ENCODE measurements around the gene SIRT7. TPM values are rescaled to one million over a fixed set of nuclear protein-coding genes. Genes with fewer than 3 reads are reported as not detected.
A peak's percentile ranks its signal among the peaks of the same experiment; 100 is the strongest.

SIRT7 gene
- total RNA-seq, 3 donors from 2014 or later (not counting 1 experiment from before 2014, with no cell fraction given) = 75.8 to 102 (median 94.9) TPM

GRCh38 chr17:81924557-81925532 is 6.9 kb upstream of the SIRT7 start:
- TF ChIP-seq, protein P1, sequence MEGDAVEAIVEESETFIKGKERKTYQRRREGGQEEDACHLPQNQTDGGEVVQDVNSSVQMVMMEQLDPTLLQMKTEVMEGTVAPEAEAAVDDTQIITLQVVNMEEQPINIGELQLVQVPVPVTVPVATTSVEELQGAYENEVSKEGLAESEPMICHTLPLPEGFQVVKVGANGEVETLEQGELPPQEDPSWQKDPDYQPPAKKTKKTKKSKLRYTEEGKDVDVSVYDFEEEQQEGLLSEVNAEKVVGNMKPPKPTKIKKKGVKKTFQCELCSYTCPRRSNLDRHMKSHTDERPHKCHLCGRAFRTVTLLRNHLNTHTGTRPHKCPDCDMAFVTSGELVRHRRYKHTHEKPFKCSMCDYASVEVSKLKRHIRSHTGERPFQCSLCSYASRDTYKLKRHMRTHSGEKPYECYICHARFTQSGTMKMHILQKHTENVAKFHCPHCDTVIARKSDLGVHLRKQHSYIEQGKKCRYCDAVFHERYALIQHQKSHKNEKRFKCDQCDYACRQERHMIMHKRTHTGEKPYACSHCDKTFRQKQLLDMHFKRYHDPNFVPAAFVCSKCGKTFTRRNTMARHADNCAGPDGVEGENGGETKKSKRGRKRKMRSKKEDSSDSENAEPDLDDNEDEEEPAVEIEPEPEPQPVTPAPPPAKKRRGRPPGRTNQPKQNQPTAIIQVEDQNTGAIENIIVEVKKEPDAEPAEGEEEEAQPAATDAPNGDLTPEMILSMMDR (IDR thresholded peaks at IDR 0.05) = no peak
- no peak overlapping the region for H3K4me3 ChIP-seq (ENCODE audit: low read length)
- H3K9me3 ChIP-seq (ENCODE audit: control insufficient read depth, insufficient read depth, low read length) = no peaks in the 10 kb centered on the region
- peaks cover 13% of the 10 kb centered on the region for H3K27me3 ChIP-seq (ENCODE audit: control insufficient read depth, insufficient read depth, low read length)
- Mint-ChIP-seq H3K27ac (no peak overlapping the region), H3K27me3 (ENCODE audit: low read depth in 2 of 2) (peaks cover 0 to 8% of the 10 kb centered on the region in 2 donors), H3K9me3 (no peaks in the 10 kb centered on the region), H3K4me1 (peaks cover 5 to 24% of the 10 kb centered on the region in 2 donors), H3K4me3 (peak overlapping the region; percentile 67), H3K36me3 (no peaks in the 10 kb centered on the region)
- peaks cover 5% of the 10 kb centered on the region for H3K36me3 ChIP-seq (ENCODE audit: control insufficient read depth, insufficient read depth, low read length)
- ATAC-seq = no peak
- 73% methylated on average over 21 of the region's 21 CpGs for WGBS (ENCODE audit: insufficient coverage)
- peak in 1 of 2 donors; percentile 54 for DNase-seq
- H3K4me1 ChIP-seq (ENCODE audit: control insufficient read depth, insufficient read depth, low read length) = peaks cover 51% of the 10 kb centered on the region
- intact Hi-C loops (cut with micrococcal nuclease) = no loop called here
- H3K27ac ChIP-seq (ENCODE audit: low read length) = no peak overlapping the region

- ATAC-seq = peak in 1 of 3 donors; percentile 18
- H3K27ac Mint-ChIP-seq = no peak overlapping the region
- TF ChIP-seq, protein P1 (IDR thresholded peaks at IDR 0.05) = no peak
- intact Hi-C loops (cut with micrococcal nuclease) = no loop called here
- H3K27ac ChIP-seq (ENCODE audit: low read length) = no peak overlapping the region
- H3K36me3 Mint-ChIP-seq = no peaks in the 10 kb centered on the region
- peaks cover 48% of the 10 kb centered on the region for H3K4me1 ChIP-seq (ENCODE audit: control insufficient read depth, insufficient read depth, low read length)
- peaks cover 5 to 24% of the 10 kb centered on the region in 2 donors for H3K4me1 Mint-ChIP-seq
- WGBS (ENCODE audit: insufficient coverage) = 32% methylated on average over 32 of the region's 32 CpGs
- no peak for DNase-seq
- H3K27me3 Mint-ChIP-seq (ENCODE audit: low read depth in 2 of 2) = peaks cover 0 to 3% of the 10 kb centered on the region in 2 donors
- no peaks in the 10 kb centered on the region for H3K9me3 Mint-ChIP-seq
- H3K9me3 ChIP-seq (ENCODE audit: control insufficient read depth, insufficient read depth, low read length) = no peaks in the 10 kb centered on the region
- peaks cover 6% of the 10 kb centered on the region for H3K36me3 ChIP-seq (ENCODE audit: control insufficient read depth, insufficient read depth, low read length)
- no peak overlapping the region for H3K4me3 Mint-ChIP-seq
- H3K27me3 ChIP-seq (ENCODE audit: control insufficient read depth, insufficient read depth, low read length) = peaks cover 5% of the 10 kb centered on the region
- H3K4me3 ChIP-seq (ENCODE audit: low read length) = no peak overlapping the region
Observed at GRCh38 chr17:81923302-81924260, 5.6 kb upstream of the SIRT7 start.

DNA sequence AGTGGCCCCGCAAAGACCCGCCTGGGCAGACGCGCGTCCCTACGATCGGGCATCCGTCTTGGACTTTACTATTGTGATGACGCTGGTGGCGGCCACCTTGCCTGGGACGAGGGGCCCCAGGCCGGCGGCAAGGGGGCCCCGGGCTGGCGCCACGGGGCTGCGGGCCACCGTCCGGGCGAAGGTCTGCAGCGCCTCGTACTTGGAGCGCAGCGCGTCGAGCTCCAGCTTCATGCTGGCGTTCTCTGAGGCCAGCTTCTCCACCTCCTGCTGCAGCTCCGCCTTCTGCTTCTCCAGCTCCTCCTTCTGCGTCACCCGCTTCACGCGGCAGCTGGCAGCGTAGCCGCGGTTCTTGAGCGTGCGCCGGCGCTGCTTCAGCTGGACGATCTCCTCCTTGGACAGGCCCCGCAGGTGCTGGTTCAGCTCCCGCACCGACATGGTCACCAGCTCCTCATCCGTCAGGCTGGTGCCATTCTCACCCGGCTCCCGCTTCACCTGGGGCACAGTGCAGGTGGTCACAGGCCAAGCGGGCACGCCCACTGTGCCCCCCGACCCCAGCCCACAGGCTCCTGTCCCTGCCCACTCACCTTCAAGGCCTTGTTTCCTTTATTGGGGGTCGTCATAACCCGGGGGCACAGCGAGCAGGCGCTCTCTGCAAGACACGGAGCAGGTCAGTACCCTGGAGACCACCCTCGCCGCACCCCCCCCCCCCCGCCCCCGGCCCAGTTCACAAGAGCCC is 4.8 kb upstream of the SIRT7 start:
- Histone ChIP-seq H3K9me3 (ENCODE audit: control insufficient read depth, insufficient read depth, low read length) (no peaks in the 10 kb centered on the region), H3K27me3 (ENCODE audit: control insufficient read depth, insufficient read depth, low read length) (no peaks in the 10 kb centered on the region), H3K36me3 (ENCODE audit: control insufficient read depth, insufficient read depth, low read length) (peaks cover 6% of the 10 kb centered on the region), H3K4me3 (ENCODE audit: low read length) (no peak overlapping the region), H3K27ac (ENCODE audit: low read length) (no peak overlapping the region), H3K4me1 (ENCODE audit: control insufficient read depth, insufficient read depth, low read length) (peaks cover 47% of the 10 kb centered on the region)
- H3K9me3 Mint-ChIP-seq = no peaks in the 10 kb centered on the region
- DNase-seq (no peak), ATAC-seq (no peak)
- 89% methylated on average over 54 of the region's 58 CpGs for WGBS (ENCODE audit: insufficient coverage)
- H3K27ac Mint-ChIP-seq = no peak overlapping the region
- peaks cover 0 to 3% of the 10 kb centered on the region in 2 donors for H3K27me3 Mint-ChIP-seq (ENCODE audit: low read depth in 2 of 2)
- no peaks in the 10 kb centered on the region for H3K36me3 Mint-ChIP-seq
- peak overlapping the region; percentile 25 for H3K4me3 Mint-ChIP-seq
- TF ChIP-seq, protein P1 (IDR thresholded peaks at IDR 0.05) = no peak
- H3K4me1 Mint-ChIP-seq = peaks cover 11 to 30% of the 10 kb centered on the region in 2 donors
- intact Hi-C loops (cut with micrococcal nuclease) = no loop called here
